HG02884 (cell line): ENCODE data around the gene CARMIL3.
A peak's percentile ranks its signal among the peaks of the same experiment; 100 is the strongest.

Experiments used
- ATAC-seq: cut with Tn5 transposase; IDR thresholded peaks from one replicate; pipeline ENCODE4 v1.9.1; 2021; ENCODE audit warnings: mild to moderate bottlenecking, moderate library complexity; ENCODE audit not compliant: unreplicated experiment

CARMIL3 gene

GRCh38 chr14:24075485-24076301 lies 23.9 kb downstream of the CARMIL3 start:
- no peak for ATAC-seq

- ATAC-seq = no peak
Measured at GRCh38 chr14:24076302-24076601, 24.4 kb downstream of the CARMIL3 start.

GRCh38 chr14:24077086-24077485 lies 25.3 kb downstream of the CARMIL3 start:
- ATAC-seq = no peak

DNA sequence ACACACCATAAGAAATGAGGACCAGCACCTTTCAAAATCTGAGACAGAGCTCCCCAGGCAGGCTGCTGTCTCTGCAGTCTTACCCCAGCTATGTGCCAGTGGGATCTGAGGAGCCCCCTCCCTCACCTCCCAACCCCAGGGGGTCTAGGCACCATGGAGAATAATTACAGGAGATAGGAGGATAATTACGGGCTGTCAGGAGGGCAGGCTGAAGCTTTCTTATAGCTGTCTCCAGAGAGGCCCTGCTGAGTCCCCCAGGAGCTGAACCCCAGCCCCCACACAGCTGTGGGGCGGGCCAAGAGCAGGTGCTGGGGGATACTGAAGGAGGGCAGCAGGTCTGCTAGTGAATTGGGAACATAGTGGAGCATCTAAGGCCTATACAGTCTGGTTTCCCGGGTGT lies 26.3 kb downstream of the CARMIL3 start:
- ATAC-seq = no peak

DNA sequence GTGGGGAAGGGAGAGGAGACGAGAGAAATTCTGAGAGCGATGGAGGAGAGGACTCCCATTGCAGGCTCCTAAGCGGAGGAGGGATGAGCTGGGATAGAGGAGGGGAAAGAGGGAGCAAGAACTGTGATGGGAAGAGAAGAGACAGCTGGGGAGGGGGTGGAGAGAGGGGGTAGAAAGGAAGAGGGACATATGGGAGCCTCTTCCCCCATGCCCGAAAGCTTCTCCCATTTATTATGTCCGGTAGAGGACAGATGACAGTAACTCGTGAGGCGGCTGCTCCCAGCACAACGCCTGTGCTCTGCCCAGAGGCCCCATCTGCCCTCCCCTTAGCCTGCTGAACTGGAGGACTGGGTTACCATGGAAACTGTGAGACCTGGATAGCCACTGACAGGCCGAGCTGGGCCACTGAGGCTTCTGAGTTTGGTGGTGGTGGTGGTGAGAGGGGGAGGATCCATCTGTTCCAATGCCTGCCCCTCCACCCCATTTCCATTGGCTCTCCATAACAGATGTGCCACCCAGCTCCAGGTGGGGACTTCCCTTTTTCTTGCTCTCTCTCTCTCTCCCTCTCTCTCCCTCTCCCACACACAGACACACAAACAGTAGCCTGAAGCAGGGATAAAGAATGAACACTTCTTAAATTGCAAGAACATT lies 27.8 kb downstream of the CARMIL3 start:
- no peak for ATAC-seq

- no peak for ATAC-seq
Measured at GRCh38 chr14:24080142-24080530, 28.3 kb downstream of the CARMIL3 start.

DNA sequence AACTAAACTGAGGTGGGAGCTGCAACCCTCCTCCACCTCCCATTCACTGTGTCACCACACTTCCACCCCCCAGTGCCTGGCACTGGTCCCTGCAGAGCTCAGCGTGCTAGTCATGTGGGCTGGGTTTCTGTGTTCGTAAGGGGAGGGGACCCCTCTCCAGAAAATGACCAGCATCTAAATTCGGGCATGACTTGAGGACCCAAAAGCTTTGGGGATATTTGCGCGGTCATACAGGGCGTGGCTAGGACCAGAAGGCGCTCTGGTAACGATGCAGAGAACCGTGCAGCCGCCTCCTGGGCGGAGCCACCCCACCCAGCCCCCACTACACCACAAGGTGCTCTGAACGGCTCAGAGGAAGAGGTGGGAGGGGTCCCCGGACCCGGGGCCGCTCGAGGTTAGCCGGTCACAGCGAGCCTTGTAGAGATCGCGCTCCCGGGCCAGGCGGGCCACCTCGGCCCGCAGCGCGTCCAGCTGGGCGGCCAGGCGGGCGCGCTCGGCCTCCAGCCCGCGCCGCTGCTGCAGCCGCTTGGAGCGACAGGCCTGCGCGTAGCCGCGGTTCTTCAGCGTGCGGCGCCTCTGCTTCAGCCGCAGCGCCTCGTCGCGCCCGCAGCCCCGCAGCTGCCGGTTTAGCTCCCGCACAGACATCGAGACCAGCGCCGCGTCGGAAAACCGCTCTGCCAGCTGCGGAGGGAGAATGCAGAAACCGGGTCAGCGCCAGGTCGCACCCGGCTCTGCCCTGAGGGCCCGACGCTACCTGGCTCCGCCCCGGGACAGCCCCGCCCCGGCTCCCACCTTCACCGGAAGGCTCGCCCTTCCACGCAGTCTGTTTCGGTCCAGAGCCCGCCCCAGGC lies 29.3 kb downstream of the CARMIL3 start:
- ATAC-seq = peak; percentile 91

DNA sequence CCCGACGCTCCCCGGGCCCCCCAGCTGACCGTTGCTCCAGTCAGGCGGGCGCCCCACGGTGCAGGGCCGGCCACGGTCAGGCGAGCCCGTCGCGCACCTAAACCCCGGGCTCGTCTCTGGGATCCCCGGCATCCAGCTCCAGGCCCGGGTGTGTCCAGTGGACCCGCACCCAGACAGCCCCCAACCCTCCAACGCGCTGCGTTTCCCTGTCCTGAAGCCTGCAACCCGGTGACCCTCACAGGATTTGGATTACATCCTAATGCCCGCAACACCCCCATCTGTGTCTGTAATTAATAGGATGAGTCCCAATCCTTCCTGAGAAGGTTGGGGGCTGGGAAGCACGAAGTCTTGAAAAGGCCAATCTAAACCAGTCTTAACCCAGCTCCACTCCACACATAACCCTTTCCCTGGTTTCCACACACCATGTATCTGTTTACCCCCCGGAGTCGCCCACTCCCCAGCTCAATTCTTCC lies 30.0 kb downstream of the CARMIL3 start:
- ATAC-seq = no peak

GRCh38 chr14:24082411-24083080 lies 30.7 kb downstream of the CARMIL3 start:
- no peak for ATAC-seq

DNA sequence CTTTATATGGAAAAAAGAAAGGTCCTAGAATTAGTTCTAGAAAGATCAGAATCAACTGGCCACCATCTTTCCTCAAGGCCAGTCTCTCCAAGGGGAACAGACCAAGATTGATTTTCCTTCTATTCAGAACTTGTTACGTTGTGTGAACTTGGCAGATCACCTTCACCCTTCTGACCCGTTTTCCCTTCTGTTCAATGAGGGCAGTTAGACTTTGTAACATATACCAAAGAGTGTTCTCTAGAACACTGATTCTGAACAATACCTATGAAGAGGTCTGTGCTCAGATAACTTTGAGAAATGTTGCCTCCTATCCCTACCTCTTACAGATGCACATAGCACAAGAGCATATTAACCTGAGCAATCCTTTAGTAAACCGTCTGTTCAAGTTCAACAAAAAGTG lies 31.7 kb downstream of the CARMIL3 start:
- ATAC-seq = no peak

DNA sequence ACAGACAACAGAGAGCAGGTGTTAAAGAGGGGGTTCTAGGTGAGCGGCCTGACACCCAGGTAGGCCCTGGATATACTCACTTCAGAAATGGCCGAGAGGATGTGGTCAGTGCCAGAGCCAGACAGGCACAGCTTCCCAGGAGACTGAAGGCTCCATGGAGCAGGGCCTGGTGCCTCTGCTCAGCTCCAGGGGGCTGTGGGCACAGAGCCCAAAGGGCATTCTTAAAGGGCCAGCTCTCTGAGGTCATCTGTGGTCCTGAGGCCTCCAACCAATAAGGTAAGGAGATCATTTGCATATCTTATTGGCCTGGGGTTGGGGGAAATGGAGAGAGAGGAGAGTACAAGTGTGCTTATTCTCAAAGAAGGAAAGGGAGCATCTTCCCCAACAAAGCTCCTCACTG lies 32.6 kb downstream of the CARMIL3 start:
- no peak for ATAC-seq

DNA sequence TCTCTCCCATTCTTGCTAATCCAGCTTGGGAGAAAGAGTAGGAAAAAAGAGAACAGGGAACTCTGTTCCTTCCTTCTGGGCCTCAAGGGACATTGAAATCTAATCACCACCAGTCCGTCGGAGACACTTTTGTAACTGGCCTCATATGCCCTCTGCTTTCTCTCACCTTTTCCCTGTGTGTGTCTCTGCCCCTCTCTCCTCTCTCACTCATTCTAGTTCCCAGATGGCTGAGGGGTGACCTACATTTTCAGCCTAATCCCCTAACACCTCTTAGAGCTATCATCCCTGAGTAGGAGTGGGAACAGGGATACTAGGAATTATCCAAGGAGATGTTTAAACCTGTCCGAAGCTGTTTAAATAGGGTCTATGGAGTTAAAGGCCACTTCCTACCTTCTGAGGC lies 33.4 kb downstream of the CARMIL3 start:
- ATAC-seq = no peak

DNA sequence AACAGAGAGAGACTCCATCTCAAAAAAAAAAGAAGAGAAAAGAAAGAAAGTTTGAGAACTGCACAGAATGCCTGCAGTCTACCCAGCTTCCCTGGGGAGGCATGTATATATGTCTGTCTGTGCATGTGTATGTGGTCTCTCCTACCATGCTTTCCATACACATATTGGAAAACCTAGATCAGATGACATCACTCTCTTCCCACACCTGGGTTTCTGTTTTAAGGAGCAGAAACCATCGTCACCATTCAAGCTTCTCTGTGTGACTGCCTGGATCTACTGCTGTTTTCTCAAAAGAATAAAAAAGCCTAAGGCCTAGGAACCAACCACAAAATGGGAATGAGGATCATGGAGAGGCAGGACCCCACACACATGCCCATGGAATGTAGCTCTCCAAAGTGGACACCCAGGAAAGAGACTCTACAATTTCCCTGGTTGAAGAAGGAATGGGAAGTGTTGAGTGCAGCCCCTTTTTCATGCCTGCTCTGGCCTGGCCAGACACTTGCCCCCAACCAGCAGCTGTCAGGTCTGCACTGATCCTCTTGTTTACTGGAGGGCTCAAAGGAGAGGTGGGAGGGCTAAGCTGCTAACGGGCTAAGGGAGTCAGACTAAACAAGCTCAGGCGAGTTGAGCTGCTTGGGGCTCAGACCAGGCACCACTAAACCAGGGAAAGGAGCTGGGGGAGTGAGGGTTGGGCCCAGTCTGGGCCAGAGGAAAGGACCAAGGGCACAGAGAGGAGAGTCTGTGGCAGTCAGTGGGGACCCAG lies 34.6 kb downstream of the CARMIL3 start:
- ATAC-seq = no peak

GRCh38 chr14:24087004-24087403 lies 35.2 kb downstream of the CARMIL3 start:
- ATAC-seq = no peak

GRCh38 chr14:24088095-24088494 lies 36.3 kb downstream of the CARMIL3 start:
- no peak for ATAC-seq

GRCh38 chr14:24089890-24090289 lies 38.1 kb downstream of the CARMIL3 start:
- no peak for ATAC-seq

- ATAC-seq = no peak
Measured at GRCh38 chr14:24092110-24092504, 40.3 kb downstream of the CARMIL3 start.

DNA sequence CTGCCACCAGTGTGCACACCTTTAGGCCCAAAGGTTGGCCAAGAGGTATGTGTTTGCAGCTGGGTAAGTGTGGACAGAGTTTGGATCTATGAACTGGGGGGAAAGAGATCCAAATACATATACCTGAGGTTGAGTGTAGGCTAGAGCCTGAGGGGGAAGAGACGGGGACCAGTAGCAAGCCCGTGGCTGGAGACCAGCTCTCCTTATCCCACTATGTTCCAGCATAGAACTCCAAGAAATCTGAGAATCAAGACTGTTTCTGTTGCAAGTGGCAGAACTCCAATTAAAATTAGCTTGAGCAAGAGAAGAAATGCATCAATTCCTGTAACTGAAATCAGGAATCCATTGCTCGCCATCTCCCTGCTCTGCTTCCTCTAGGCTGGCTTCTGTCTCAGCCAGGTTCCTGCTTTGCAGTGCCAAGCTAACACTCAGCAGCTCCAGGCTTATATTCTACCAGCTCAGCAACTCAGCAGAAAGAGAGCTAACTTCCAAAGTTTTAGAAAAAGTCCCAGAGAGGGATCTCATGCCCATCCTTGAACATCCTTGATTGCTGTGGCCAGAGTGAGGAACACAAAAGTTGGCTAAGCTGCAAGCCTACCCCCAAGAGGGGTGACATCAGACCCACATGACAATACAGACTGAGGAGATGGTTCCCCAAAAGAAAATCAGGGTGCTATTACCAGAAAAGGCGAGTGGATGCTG lies 40.8 kb downstream of the CARMIL3 start:
- ATAC-seq = no peak

DNA sequence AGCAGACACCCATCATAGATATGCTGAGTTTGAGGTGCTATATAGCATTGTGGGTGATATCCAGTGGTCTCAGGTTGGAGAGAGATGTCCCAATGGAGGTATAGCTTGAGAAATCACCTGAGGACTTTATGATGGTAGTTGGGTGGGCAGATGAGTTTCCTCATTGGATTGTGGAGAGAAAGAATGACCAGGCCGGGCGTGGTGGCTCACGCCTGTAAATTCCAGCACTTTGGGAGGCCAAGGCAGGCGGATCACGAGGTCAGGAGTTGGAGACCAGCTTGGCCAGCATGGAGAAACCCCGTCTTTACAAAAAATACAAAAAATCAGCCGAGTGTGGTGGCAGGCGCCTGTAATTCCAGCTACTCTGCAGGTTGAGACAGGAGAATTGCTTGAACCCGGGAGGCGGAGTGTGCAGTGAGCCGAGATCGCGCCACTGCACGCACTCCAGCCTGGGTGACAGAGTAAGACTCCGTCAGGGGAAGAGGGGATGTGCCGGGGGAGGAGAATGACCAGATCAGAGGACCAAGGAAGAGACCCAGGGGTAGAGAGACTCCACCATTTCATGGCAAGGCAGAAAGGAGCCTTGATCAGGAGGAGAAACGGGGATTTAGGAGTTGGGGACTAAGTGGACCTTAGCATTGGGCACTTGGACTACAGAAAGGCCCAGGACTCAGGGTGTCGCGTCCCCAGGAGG lies 41.5 kb downstream of the CARMIL3 start:
- ATAC-seq = no peak
